Loucy (cell line): ENCODE results near the gene ADGRB3.

Experiments used
- H2AFZ ChIP-seq: fragments of 200-600 bp; sonication (generic); 2 replicates; pipeline ENCODE4 v1.6.0; 2016; ENCODE audit warnings: antibody characterized with exemption, mild to moderate bottlenecking, low read length, moderate library complexity
- H3F3A ChIP-seq: fragments of 200-600 bp; 2 replicates; pipeline ENCODE4 v1.6.0; 2016; ENCODE audit warnings: antibody characterized with exemption, low read depth, mild to moderate bottlenecking
- H3K27me3 ChIP-seq: fragments of 200-600 bp; sonication (generic); 2 replicates; pipeline ENCODE4 v1.6.1; 2014; ENCODE audit warnings: low read length, mild to moderate bottlenecking; ENCODE audit not compliant: insufficient read depth, poor library complexity, severe bottlenecking
- H3K36me3 ChIP-seq: fragments of 200-600 bp; sonication (generic); 2 replicates; pipeline ENCODE4 v1.6.1; 2016; ENCODE audit warnings: low read length; ENCODE audit not compliant: insufficient read depth
- H3K4me1 ChIP-seq: fragments of 200-600 bp; sonication (generic); 2 replicates; pipeline ENCODE4 v1.5.1; 2014; ENCODE audit warnings: low read length, mild to moderate bottlenecking; ENCODE audit not compliant: insufficient read depth, poor library complexity, severe bottlenecking
- H3K4me2 ChIP-seq: fragments of 200-600 bp; sonication (generic); 2 replicates; pipeline ENCODE4 v1.6.0; 2014; ENCODE audit warnings: antibody characterized with exemption, low read length, low read depth, mild to moderate bottlenecking; ENCODE audit not compliant: poor library complexity, severe bottlenecking
- H3K4me3 ChIP-seq: fragments of 200-600 bp; sonication (generic); 2 replicates; pipeline ENCODE4 v1.5.1; 2014; ENCODE audit warnings: low read length, mild to moderate bottlenecking, mixed read lengths; ENCODE audit not compliant: poor library complexity, severe bottlenecking
- H3K79me2 ChIP-seq: fragments of 200-600 bp; sonication (generic); 2 replicates; pipeline ENCODE4 v1.6.1; 2014; ENCODE audit warnings: low read length; ENCODE audit not compliant: insufficient read depth
- H3K9ac ChIP-seq: fragments of 200-600 bp; sonication (generic); 2 replicates; pipeline ENCODE4 v1.6.0; 2014; ENCODE audit warnings: mild to moderate bottlenecking, low read depth, low read length, moderate library complexity; ENCODE audit not compliant: poor library complexity, severe bottlenecking
- H3K9me2 ChIP-seq: fragments of 200-600 bp; sonication (generic); replicated peaks from 2 replicates; pipeline ENCODE4 v1.6.1; 2016; ENCODE audit warnings: low read depth, low read length, mixed read lengths
- H3K9me3 ChIP-seq: fragments of 200-600 bp; sonication (generic); 2 replicates; pipeline ENCODE4 v1.6.1; 2014; ENCODE audit warnings: mild to moderate bottlenecking, antibody characterized with exemption, low read length, low read depth; ENCODE audit not compliant: insufficient read depth
- H4K20me1 ChIP-seq: fragments of 200-600 bp; sonication (generic); 2 replicates; pipeline ENCODE4 v1.6.0; 2014; ENCODE audit warnings: antibody characterized with exemption, low read length, mild to moderate bottlenecking; ENCODE audit not compliant: insufficient read depth, poor library complexity, severe bottlenecking
- EZH2phosphoT487 ChIP-seq: fragments of 200-600 bp; IDR thresholded peaks from 2 replicates; pipeline ENCODE4 v1.6.1; 2018; ENCODE audit warnings: antibody characterized with exemption, mild to moderate bottlenecking, moderate library complexity, borderline replicate concordance
- TF ChIP-seq, protein P1 (sequence below): fragments of 200-600 bp; sonication (generic); conservative IDR thresholded peaks from 2 replicates; pipeline ENCODE4 v1.5.1; 2014; ENCODE audit warnings: mild to moderate bottlenecking, antibody characterized with exemption, low read length

The ADGRB3 gene

DNA sequence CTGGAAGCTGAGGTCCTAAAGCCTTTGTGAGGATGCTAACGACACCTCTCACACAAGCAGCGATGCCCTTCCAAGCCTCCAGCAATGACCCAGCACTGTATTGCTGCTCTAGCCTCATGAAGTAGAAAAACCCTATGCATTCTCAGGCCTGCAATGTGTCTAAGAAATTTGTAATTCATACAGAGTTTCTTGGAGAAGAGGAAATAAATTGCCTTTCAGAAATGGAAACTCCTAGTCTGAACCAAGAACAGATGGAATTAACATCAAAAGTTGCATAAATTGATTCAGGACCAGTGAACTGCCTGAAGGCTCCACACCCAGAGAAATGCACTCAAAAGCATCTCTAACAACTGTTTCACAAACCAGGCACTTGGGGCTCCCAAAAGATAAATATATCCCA, 353.6 kb downstream of the ADGRB3 start:
- H3K4me1 ChIP-seq: no peaks in the 10 kb centered on the region
- H3K9me2 ChIP-seq: no peaks in the 10 kb centered on the region
- H3K36me3 ChIP-seq: no peaks in the 10 kb centered on the region
- H2AFZ ChIP-seq: no peak overlapping the region
- H3K27me3 ChIP-seq: no peaks in the 10 kb centered on the region
- no peaks in the 10 kb centered on the region for H4K20me1 ChIP-seq
- H3K9me3 ChIP-seq: no peaks in the 10 kb centered on the region
- TF ChIP-seq, protein P1, sequence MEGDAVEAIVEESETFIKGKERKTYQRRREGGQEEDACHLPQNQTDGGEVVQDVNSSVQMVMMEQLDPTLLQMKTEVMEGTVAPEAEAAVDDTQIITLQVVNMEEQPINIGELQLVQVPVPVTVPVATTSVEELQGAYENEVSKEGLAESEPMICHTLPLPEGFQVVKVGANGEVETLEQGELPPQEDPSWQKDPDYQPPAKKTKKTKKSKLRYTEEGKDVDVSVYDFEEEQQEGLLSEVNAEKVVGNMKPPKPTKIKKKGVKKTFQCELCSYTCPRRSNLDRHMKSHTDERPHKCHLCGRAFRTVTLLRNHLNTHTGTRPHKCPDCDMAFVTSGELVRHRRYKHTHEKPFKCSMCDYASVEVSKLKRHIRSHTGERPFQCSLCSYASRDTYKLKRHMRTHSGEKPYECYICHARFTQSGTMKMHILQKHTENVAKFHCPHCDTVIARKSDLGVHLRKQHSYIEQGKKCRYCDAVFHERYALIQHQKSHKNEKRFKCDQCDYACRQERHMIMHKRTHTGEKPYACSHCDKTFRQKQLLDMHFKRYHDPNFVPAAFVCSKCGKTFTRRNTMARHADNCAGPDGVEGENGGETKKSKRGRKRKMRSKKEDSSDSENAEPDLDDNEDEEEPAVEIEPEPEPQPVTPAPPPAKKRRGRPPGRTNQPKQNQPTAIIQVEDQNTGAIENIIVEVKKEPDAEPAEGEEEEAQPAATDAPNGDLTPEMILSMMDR: no peak
- no peak for TF ChIP-seq EZH2phosphoT487
- H3K9ac ChIP-seq: no peak overlapping the region
- no peaks in the 10 kb centered on the region for H3K79me2 ChIP-seq
- H3F3A ChIP-seq: no peaks in the 10 kb centered on the region
- no peak overlapping the region for H3K4me3 ChIP-seq
- no peak overlapping the region for H3K4me2 ChIP-seq

DNA sequence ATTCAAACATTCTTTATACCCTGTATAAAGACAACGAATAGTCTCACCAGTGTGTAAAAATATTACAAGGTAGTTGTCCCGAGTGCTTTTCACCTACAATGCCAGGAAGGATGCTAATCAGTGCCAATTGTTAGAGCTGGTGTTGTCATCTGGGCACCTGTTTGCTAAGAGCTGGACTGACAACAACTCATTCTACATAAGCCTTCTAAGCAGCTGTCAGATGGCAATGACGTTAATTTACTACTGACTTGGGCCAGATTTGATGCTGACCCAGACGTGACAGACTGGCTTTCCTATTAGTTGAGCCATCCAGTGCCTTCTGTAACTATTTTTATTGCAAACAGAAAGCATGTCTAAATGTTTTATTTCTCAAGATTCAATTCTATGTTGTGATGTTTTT, 355.2 kb downstream of the ADGRB3 start:
- H3K27me3 ChIP-seq: no peaks in the 10 kb centered on the region
- no peaks in the 10 kb centered on the region for H3K79me2 ChIP-seq
- no peaks in the 10 kb centered on the region for H4K20me1 ChIP-seq
- no peaks in the 10 kb centered on the region for H3F3A ChIP-seq
- H3K4me3 ChIP-seq: no peak overlapping the region
- no peak for TF ChIP-seq EZH2phosphoT487
- TF ChIP-seq, protein P1: no peak
- H3K9me2 ChIP-seq: no peaks in the 10 kb centered on the region
- H3K9me3 ChIP-seq: no peaks in the 10 kb centered on the region
- no peaks in the 10 kb centered on the region for H3K36me3 ChIP-seq
- H3K9ac ChIP-seq: no peak overlapping the region
- H2AFZ ChIP-seq: no peak overlapping the region
- no peaks in the 10 kb centered on the region for H3K4me1 ChIP-seq
- H3K4me2 ChIP-seq: no peak overlapping the region

DNA sequence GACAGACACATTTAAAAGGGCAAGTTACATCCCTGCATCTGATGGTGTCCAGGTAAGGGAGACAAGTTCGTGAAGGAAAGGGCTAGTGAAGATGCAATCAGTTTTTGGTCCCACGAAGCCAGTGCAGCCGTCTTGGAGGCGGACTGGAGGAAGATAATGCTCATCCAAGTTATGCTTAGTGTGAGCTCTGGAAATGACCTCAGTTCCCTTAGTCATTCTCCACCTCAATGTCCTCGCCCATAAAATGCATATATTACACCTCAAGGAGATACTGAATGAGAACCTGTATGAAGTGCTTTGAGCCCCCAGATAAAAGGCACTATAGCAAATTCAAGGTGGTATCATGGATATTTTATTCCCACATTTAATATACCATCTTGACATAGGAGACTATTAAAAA, 358.8 kb downstream of the ADGRB3 start:
- no peaks in the 10 kb centered on the region for H4K20me1 ChIP-seq
- no peaks in the 10 kb centered on the region for H3K27me3 ChIP-seq
- no peak overlapping the region for H2AFZ ChIP-seq
- H3K79me2 ChIP-seq: no peaks in the 10 kb centered on the region
- no peaks in the 10 kb centered on the region for H3K36me3 ChIP-seq
- TF ChIP-seq, protein P1: no peak
- no peak for TF ChIP-seq EZH2phosphoT487
- no peak overlapping the region for H3K4me2 ChIP-seq
- H3K4me1 ChIP-seq: no peaks in the 10 kb centered on the region
- H3K9ac ChIP-seq: no peak overlapping the region
- H3K4me3 ChIP-seq: no peak overlapping the region
- no peaks in the 10 kb centered on the region for H3F3A ChIP-seq
- no peaks in the 10 kb centered on the region for H3K9me2 ChIP-seq
- H3K9me3 ChIP-seq: no peaks in the 10 kb centered on the region
